Skeletal muscle satellite cell (primary cell): Measurements from ENCODE around the gene UNC80.

Source experiments
- H3K27me3 ChIP-seq: 2 replicates; pipeline ENCODE4 v1.7.0; 2013; ENCODE audit warnings: low read length; ENCODE audit not compliant: control insufficient read depth, insufficient read depth
- H3K36me3 ChIP-seq: 2 replicates; pipeline ENCODE4 v1.7.0; 2013; ENCODE audit warnings: mild to moderate bottlenecking, control low read depth, low read length; ENCODE audit not compliant: insufficient read depth
- H3K4me1 ChIP-seq: 2 replicates; pipeline ENCODE4 v1.7.0; 2013; ENCODE audit warnings: low read length; ENCODE audit not compliant: control insufficient read depth, insufficient read depth
- H3K4me2 ChIP-seq: 2 replicates; pipeline ENCODE4 v1.7.0; 2013; ENCODE audit warnings: mild to moderate bottlenecking, low read length
- H3K4me3 ChIP-seq: 2 replicates; pipeline ENCODE4 v1.7.0; 2013; ENCODE audit warnings: low read length
- H3K9ac ChIP-seq: 2 replicates; pipeline ENCODE4 v1.7.0; 2013; ENCODE audit warnings: mild to moderate bottlenecking, low read depth, low read length, moderate library complexity
- H3K9me3 ChIP-seq: replicated peaks from 2 replicates; pipeline ENCODE4 v1.7.0; 2013; ENCODE audit warnings: mild to moderate bottlenecking, control low read depth, low read length

The UNC80 gene

DNA sequence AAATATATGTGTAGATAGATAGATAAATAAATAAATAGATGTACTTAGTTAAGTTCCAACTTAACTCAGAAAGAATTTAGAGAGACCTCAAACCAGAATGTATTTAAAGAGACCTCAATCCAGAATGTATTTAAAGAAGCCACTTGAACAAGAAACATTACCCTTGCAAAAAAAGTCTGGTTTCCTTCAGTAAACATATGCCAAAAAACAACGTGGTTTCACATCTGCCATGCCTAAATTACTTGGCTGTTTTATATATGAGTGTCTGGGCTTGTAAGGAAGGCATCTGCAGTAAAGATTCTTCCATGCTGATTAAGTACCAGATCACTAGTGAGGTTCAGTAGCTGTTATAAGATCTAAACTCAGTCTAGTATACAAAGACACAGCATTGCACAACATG lies 201.7 kb downstream of the UNC80 start:
- no peaks in the 10 kb centered on the region for H3K36me3 ChIP-seq
- H3K4me3 ChIP-seq: no peak overlapping the region

DNA sequence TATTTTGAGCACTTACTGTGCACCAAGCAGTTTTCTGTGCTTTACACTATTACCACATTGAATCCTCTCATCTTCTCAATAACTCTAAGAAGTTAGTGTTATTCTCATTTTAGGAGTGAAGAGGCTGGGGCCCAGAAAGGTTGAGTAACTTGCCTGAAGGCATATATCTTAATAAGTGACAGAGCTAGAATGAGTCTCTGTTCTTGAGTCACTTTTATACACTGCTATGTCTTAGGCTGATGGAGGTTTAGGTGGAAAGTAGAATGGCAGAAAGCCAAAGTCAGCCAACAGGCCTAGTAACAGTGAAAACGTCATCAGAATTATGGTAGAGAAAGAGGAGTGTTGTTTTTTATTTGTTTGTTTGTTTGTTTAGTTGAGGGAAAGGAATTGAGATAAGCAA lies 202.9 kb downstream of the UNC80 start:
- Histone ChIP-seq H3K36me3 (no peaks in the 10 kb centered on the region), H3K4me2 (no peak overlapping the region), H3K27me3 (peaks cover 4% of the 10 kb centered on the region), H3K4me1 (no peaks in the 10 kb centered on the region), H3K4me3 (no peak overlapping the region), H3K9ac (no peak overlapping the region), H3K9me3 (no peaks in the 10 kb centered on the region)

More for the DNA sequence above, 201.7 kb downstream of the UNC80 start:
- no peaks in the 10 kb centered on the region for H3K4me1 ChIP-seq
- no peaks in the 10 kb centered on the region for H3K9me3 ChIP-seq
- H3K4me2 ChIP-seq: no peak overlapping the region
- no peak overlapping the region for H3K9ac ChIP-seq
- H3K27me3 ChIP-seq: peaks cover 4% of the 10 kb centered on the region

DNA sequence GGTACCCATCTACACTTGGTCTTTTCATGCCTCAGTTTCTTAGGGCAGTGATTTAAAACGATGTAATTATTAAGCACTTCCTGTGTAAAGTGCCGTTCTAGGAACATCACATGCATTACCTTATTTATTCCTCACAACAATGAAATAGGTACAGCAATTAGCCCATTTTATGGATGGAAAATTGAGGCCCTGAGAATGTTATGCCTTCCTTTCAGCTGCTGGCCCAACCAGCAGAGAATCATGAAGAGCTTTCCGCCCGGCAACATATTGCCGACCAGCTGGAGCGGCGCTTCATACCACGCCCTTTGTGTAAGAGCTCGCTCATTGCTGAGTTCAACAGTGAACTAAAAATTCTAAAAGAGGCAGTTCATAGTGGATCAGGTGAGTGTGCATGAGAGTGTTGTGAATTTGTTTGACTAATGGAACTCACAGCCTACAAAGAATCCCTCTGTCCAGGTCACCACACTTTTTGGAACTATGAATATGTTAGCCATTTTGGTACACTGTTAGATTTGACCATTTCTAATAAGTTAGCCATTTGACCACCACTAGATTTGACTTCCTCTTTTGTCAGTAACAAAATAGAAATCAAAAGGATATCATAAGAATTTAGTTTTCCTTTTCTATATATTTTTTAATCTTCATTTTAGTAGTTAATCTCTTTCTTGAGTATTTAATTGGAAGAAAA lies 205.2 kb downstream of the UNC80 start:
- H3K27me3 ChIP-seq: peaks cover 4% of the 10 kb centered on the region
- H3K4me3 ChIP-seq: no peak overlapping the region
- H3K4me1 ChIP-seq: no peaks in the 10 kb centered on the region
- no peaks in the 10 kb centered on the region for H3K36me3 ChIP-seq
- H3K9ac ChIP-seq: no peak overlapping the region
- H3K9me3 ChIP-seq: no peaks in the 10 kb centered on the region
- H3K4me2 ChIP-seq: no peak overlapping the region

GRCh38 chr2:209977386-209978239 lies 206.0 kb downstream of the UNC80 start:
- Histone ChIP-seq H3K4me1 (no peaks in the 10 kb centered on the region), H3K27me3 (no peaks in the 10 kb centered on the region), H3K4me3 (no peak overlapping the region), H3K9me3 (no peaks in the 10 kb centered on the region), H3K36me3 (no peaks in the 10 kb centered on the region), H3K4me2 (no peak overlapping the region), H3K9ac (no peak overlapping the region)

DNA sequence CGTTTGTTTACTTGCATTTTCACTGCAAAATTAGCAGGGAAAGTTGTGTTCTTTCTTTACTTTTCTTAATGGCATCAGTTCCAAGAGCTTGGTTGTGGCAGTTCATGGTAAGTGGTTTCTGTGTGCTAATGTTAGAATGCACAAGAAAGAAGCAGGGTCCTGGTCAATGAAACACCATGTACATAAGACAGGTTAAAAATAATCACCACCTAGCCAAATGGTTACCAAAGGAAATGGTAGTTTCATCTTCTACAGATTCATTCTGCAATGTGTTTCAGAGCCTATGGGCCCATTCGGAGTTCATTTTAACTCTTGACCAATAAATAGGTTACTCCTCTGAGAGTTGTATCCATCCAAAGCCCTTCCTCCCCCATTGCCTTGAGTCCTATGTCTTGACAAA lies 212.7 kb downstream of the UNC80 start:
- H3K9me3 ChIP-seq: no peaks in the 10 kb centered on the region
- no peak overlapping the region for H3K9ac ChIP-seq
- H3K4me2 ChIP-seq: no peak overlapping the region
- no peaks in the 10 kb centered on the region for H3K36me3 ChIP-seq
- H3K4me3 ChIP-seq: no peak overlapping the region
- no peaks in the 10 kb centered on the region for H3K4me1 ChIP-seq
- H3K27me3 ChIP-seq: no peaks in the 10 kb centered on the region

DNA sequence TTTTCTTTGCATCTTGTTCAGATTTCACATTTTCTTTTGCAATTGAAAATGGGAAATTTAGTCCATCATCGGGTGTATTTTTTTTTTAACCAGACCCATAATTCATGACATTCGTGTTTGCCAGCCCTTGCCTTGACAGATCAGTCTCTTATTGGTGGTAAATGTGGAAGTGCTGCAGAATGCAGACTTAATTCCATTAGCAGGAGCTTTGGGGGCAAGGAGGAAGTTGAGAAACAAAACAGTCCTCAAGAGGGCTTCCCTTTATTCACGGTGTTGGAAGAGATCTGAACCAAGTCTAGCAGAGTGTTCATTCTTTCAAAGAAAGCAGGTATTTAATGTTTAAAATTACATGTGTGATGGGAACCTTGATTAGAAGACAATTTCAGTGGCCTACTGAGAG lies 214.2 kb downstream of the UNC80 start:
- H3K9me3 ChIP-seq: no peaks in the 10 kb centered on the region
- H3K27me3 ChIP-seq: no peaks in the 10 kb centered on the region
- H3K4me2 ChIP-seq: no peak overlapping the region
- no peaks in the 10 kb centered on the region for H3K4me1 ChIP-seq
- H3K36me3 ChIP-seq: no peaks in the 10 kb centered on the region
- H3K9ac ChIP-seq: no peak overlapping the region
- H3K4me3 ChIP-seq: no peak overlapping the region

DNA sequence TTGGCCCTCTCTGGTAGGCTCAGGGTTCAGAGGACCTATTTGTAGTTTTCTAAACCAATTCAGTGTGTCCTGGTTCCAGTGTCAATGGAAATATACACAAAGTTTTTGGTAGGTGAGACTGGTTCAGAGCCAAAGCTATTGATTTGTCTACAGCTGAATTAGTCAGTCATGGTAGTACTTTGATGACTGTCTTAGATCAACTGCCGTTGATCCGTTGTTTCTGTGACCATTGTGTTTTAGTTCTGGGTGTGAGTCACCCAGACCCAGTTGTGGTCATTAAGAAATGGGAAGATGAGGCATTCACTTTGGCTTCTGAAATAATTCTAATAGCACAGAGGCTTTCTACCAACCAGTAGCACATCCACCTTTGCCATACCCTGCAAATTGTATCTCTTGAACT lies 214.8 kb downstream of the UNC80 start:
- H3K36me3 ChIP-seq: no peaks in the 10 kb centered on the region
- no peak overlapping the region for H3K4me2 ChIP-seq
- H3K9me3 ChIP-seq: no peaks in the 10 kb centered on the region
- H3K27me3 ChIP-seq: no peaks in the 10 kb centered on the region
- H3K4me1 ChIP-seq: no peaks in the 10 kb centered on the region
- no peak overlapping the region for H3K4me3 ChIP-seq
- no peak overlapping the region for H3K9ac ChIP-seq

- no peak overlapping the region for H3K4me3 ChIP-seq
- no peaks in the 10 kb centered on the region for H3K36me3 ChIP-seq
- H3K27me3 ChIP-seq: no peaks in the 10 kb centered on the region
- H3K4me2 ChIP-seq: no peak overlapping the region
- H3K4me1 ChIP-seq: no peaks in the 10 kb centered on the region
- H3K9me3 ChIP-seq: no peaks in the 10 kb centered on the region
- H3K9ac ChIP-seq: no peak overlapping the region
Measured at GRCh38 chr2:209988010-209988409, 216.4 kb downstream of the UNC80 start.

- Histone ChIP-seq H3K9me3 (no peaks in the 10 kb centered on the region), H3K4me2 (no peak overlapping the region), H3K4me1 (no peaks in the 10 kb centered on the region), H3K4me3 (no peak overlapping the region), H3K27me3 (no peaks in the 10 kb centered on the region), H3K36me3 (no peaks in the 10 kb centered on the region), H3K9ac (no peak overlapping the region)
Measured at GRCh38 chr2:209990838-209991237, 219.2 kb downstream of the UNC80 start.

- Histone ChIP-seq H3K9me3 (no peaks in the 10 kb centered on the region), H3K27me3 (no peaks in the 10 kb centered on the region), H3K4me2 (no peak overlapping the region), H3K4me1 (no peaks in the 10 kb centered on the region), H3K4me3 (no peak overlapping the region), H3K36me3 (no peaks in the 10 kb centered on the region), H3K9ac (no peak overlapping the region)
Measured at GRCh38 chr2:209993968-209994367, 222.3 kb downstream of the UNC80 start.

DNA sequence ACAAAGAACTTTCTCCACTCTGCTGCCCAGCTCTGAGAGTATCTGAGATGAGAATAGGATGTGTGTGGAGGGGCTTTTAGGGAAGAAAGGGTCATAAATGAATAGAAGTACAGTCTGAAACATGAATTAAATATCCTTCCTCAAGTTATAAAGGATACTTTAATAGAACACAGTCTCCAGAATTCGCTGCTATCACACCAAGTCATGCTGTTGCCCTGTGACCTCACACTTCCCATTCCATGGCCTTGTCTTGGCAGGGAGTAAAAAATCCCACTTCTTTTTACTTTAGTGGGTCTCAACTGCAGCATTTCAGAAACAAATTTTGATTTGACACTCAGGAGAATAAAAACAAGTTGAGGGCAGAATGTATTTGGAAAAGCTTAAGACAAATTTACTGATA lies 227.0 kb downstream of the UNC80 start:
- Histone ChIP-seq H3K27me3 (no peaks in the 10 kb centered on the region), H3K36me3 (no peaks in the 10 kb centered on the region), H3K9ac (no peak overlapping the region), H3K4me2 (no peak overlapping the region), H3K4me1 (peaks cover 8% of the 10 kb centered on the region), H3K9me3 (no peaks in the 10 kb centered on the region), H3K4me3 (no peak overlapping the region)
